IMR-90 (cell line): ENCODE measurements around the gene SNX30.

ENCODE experiments used
- CEBPB ChIP-seq: IDR thresholded peaks from 2 replicates; pipeline ENCODE4 v1.6.1; 2012; ENCODE audit warnings: low read depth, low read length, improper control_type of control experiment
- MAFK ChIP-seq: IDR thresholded peaks from 2 replicates; pipeline ENCODE4 v1.6.1; 2012; ENCODE audit warnings: low read depth, low read length, improper control_type of control experiment
- POLR2A ChIP-seq: IDR thresholded peaks from 2 replicates; pipeline ENCODE4 v1.6.1; 2012; ENCODE audit warnings: mild to moderate bottlenecking, low read depth, low read length
- RAD21 ChIP-seq: IDR thresholded peaks from 2 replicates; pipeline ENCODE4 v1.6.1; 2012; ENCODE audit warnings: low read length, improper control_type of control experiment
- RCOR1 ChIP-seq: IDR thresholded peaks from 2 replicates; pipeline ENCODE4 v1.6.1; 2012; ENCODE audit warnings: mild to moderate bottlenecking, low read length, improper control_type of control experiment; ENCODE audit not compliant: insufficient replicate concordance
- TF ChIP-seq, protein P1 (sequence below): conservative IDR thresholded peaks from 2 replicates; pipeline ENCODE4 v1.5.1; 2012; ENCODE audit warnings: mild to moderate bottlenecking, low read depth, low read length, improper control_type of control experiment
- TF ChIP-seq, protein P2 (sequence below): fragments of 150-350 bp; IDR thresholded peaks from 2 replicates; pipeline ENCODE4 v1.6.1; 2016; ENCODE audit warnings: low read depth, mild to moderate bottlenecking, low read length, moderate library complexity, borderline replicate concordance
- TF ChIP-seq, protein P3 (sequence below): fragments of 150-350 bp; IDR thresholded peaks from 2 replicates; pipeline ENCODE4 v1.6.1; 2017; ENCODE audit warnings: mild to moderate bottlenecking, antibody characterized with exemption, low read length, low read depth

DNA sequence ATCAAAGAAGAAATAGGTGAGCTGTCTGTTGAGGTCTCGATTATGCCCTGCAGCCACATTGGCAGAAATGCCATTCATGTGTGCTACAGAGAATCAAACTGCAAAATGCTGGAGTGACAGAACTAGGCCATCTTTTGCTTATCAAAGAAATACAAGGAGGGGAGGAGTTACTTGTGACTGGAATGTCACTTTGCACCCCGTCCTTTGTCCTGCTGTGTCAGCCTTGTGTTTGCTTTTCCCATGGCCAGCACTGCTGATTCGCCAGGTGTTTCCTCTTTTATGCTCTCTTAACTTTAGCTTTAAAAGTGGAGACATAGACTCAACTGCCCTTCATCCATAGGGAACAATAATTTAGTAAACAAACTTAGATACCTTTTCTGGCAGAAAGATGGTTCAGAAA, 85.8 kb downstream of the SNX30 start:
- TF ChIP-seq RCOR1 = no peak
- TF ChIP-seq MAFK = no peak
- TF ChIP-seq, protein P1, sequence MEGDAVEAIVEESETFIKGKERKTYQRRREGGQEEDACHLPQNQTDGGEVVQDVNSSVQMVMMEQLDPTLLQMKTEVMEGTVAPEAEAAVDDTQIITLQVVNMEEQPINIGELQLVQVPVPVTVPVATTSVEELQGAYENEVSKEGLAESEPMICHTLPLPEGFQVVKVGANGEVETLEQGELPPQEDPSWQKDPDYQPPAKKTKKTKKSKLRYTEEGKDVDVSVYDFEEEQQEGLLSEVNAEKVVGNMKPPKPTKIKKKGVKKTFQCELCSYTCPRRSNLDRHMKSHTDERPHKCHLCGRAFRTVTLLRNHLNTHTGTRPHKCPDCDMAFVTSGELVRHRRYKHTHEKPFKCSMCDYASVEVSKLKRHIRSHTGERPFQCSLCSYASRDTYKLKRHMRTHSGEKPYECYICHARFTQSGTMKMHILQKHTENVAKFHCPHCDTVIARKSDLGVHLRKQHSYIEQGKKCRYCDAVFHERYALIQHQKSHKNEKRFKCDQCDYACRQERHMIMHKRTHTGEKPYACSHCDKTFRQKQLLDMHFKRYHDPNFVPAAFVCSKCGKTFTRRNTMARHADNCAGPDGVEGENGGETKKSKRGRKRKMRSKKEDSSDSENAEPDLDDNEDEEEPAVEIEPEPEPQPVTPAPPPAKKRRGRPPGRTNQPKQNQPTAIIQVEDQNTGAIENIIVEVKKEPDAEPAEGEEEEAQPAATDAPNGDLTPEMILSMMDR = no peak
- no peak for TF ChIP-seq POLR2A
- TF ChIP-seq, protein P2, sequence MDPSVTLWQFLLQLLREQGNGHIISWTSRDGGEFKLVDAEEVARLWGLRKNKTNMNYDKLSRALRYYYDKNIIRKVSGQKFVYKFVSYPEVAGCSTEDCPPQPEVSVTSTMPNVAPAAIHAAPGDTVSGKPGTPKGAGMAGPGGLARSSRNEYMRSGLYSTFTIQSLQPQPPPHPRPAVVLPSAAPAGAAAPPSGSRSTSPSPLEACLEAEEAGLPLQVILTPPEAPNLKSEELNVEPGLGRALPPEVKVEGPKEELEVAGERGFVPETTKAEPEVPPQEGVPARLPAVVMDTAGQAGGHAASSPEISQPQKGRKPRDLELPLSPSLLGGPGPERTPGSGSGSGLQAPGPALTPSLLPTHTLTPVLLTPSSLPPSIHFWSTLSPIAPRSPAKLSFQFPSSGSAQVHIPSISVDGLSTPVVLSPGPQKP = no peak
- no peak for TF ChIP-seq RAD21
- TF ChIP-seq, protein P3, sequence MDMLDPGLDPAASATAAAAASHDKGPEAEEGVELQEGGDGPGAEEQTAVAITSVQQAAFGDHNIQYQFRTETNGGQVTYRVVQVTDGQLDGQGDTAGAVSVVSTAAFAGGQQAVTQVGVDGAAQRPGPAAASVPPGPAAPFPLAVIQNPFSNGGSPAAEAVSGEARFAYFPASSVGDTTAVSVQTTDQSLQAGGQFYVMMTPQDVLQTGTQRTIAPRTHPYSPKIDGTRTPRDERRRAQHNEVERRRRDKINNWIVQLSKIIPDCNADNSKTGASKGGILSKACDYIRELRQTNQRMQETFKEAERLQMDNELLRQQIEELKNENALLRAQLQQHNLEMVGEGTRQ = no peak
- no peak for TF ChIP-seq CEBPB
